K562 (cell line): Measurements from ENCODE around the gene VEGFA. TPM values are rescaled to one million over a fixed set of nuclear protein-coding genes. Genes with fewer than 3 reads are reported as not detected.

Experiments
- ARID2 ChIP-seq: fragments of 450-650 bp; IDR thresholded peaks from 2 replicates; pipeline ENCODE4 v1.6.1; 2017; ENCODE audit warnings: antibody characterized with exemption, mild to moderate bottlenecking
- FOXK1 ChIP-seq: sonication (generic); formaldehyde crosslinking; IDR thresholded peaks from 2 replicates; pipeline ENCODE4 v1.8.0; 2022; ENCODE audit warnings: missing genetic modification reagents, mild to moderate bottlenecking, borderline replicate concordance
- GABPB2 ChIP-seq: fragments of 250-450 bp; sonication (Bioruptor Pico); conservative IDR thresholded peaks from 2 replicates; pipeline ENCODE4 v1.5.1; 2021; ENCODE audit warnings: mild to moderate bottlenecking
- GTF2E2 ChIP-seq: fragments of 200-800 bp; sonication (Bioruptor generic); IDR thresholded peaks from 2 replicates; pipeline ENCODE4 v1.6.1; 2016; ENCODE audit warnings: missing genetic modification characterization, missing compliant biosample characterization
- HNRNPLL ChIP-seq: fragments of 200-400 bp; formaldehyde crosslinking; IDR thresholded peaks from 2 replicates; pipeline ENCODE4 v1.6.1; 2017; ENCODE audit warnings: low read length, low read depth, mild to moderate bottlenecking; ENCODE audit not compliant: poor library complexity, severe bottlenecking
- NR1H2 ChIP-seq: sonication (generic); formaldehyde crosslinking; IDR thresholded peaks from 2 replicates; pipeline ENCODE4 v1.4.0; 2020; ENCODE audit warnings: mild to moderate bottlenecking, missing genetic modification reagents
- RAD51 ChIP-seq: fragments of 450-650 bp; IDR thresholded peaks from 2 replicates; pipeline ENCODE4 v1.7.1; 2016; ENCODE audit warnings: low read depth, mild to moderate bottlenecking, borderline replicate concordance
- SMARCA5 ChIP-seq: fragments of 450-650 bp; IDR thresholded peaks from 2 replicates; pipeline ENCODE4 v1.6.1; 2016
- SMARCB1 ChIP-seq: IDR thresholded peaks from 2 replicates; pipeline ENCODE4 v1.6.1; 2011; ENCODE audit warnings: improper control_type of control experiment, low read depth; ENCODE audit not compliant: insufficient read length
- STAT5A ChIP-seq: IDR thresholded peaks from 2 replicates; pipeline ENCODE4 v1.6.1; 2012; ENCODE audit warnings: low read length, inconsistent platforms, borderline replicate concordance
- TCF3 ChIP-seq: sonication (generic); formaldehyde crosslinking; IDR thresholded peaks from 2 replicates; pipeline ENCODE4 v1.4.0; 2020; ENCODE audit warnings: mild to moderate bottlenecking, missing genetic modification reagents
- TFAM ChIP-seq: fragments of 250-450 bp; sonication (Bioruptor Pico); conservative IDR thresholded peaks from 2 replicates; pipeline ENCODE4 v1.5.0; 2021; ENCODE audit warnings: mild to moderate bottlenecking, moderate library complexity
- ZKSCAN1 ChIP-seq: fragments of 150-350 bp; IDR thresholded peaks from 2 replicates; pipeline ENCODE4 v1.6.1; 2016; ENCODE audit warnings: low read depth, low read length
- ZKSCAN8 ChIP-seq: fragments of 200-800 bp; sonication (Bioruptor generic); IDR thresholded peaks from 2 replicates; pipeline ENCODE4 v1.6.1; 2016; ENCODE audit warnings: missing genetic modification characterization, missing compliant biosample characterization
- ZNF263 ChIP-seq: sonication (generic); formaldehyde crosslinking; IDR thresholded peaks from 2 replicates; pipeline ENCODE4 v1.8.0; 2022; ENCODE audit warnings: mild to moderate bottlenecking, missing genetic modification reagents, borderline replicate concordance
- ZNF277 ChIP-seq: fragments of 250-450 bp; sonication (Bioruptor Pico); IDR thresholded peaks from 2 replicates; pipeline ENCODE4 v1.8.0; 2022; ENCODE audit warnings: inconsistent platforms, mild to moderate bottlenecking, moderate library complexity, borderline replicate concordance
- polyA plus RNA-seq, 8 experiments: library from polyadenylated mRNA; depleted of rRNA in 4 of 8; stranded (reverse) in 5 of 8; unstranded in 3 of 8; fragments of >200 nt; fragmentation: Nextera tagmentation in 2 of 8; fragmentation: Illumina TruSeq in 1 of 8; extraction: Ambion mirVana in 2 of 8; extraction: Trizol in 1 of 8; gene quantifications; 2 replicates each; pipeline versions ENCODE4 v1.2.1 to v1.2.3, GENCODE V29; 2011 to 2014; ENCODE audit warnings: inconsistent platforms in 1 of 8, missing spikeins in 1 of 8
- total RNA-seq, 7 experiments: library from RNA; depleted of rRNA in 6 of 7; stranded (reverse); fragments of >200 nt in 6 of 7; fragmentation: Illumina TruSeq in 2 of 7; extraction: Trizol in 2 of 7; gene quantifications; 2 replicates each; pipeline versions ENCODE4 v1.2.1 to v1.2.3, GENCODE V29; 2011 to 2021; ENCODE audit warnings: low replicate concordance in 1 of 7
- TF ChIP-seq, protein P1 (sequence below), 2 experiments: fragments of 450-650 bp; IDR thresholded peaks; 2 replicates each; pipeline ENCODE4 v1.6.1; 2016; ENCODE audit warnings: mild to moderate bottlenecking in 2 of 2, borderline replicate concordance in 1 of 2, low read depth in 1 of 2, moderate library complexity in 1 of 2
- TF ChIP-seq, protein P2 (sequence below): fragments of 450-650 bp; formaldehyde crosslinking; IDR thresholded peaks from 2 replicates; pipeline ENCODE4 v1.4.0; 2022; ENCODE audit warnings: missing genetic modification characterization

The VEGFA gene
- total and polyA plus RNA-seq, 9 of the 15 experiments (the other 6 are each of a cell fraction or from before 2014, with no cell fraction given) = 14.0 to 271 (median 124) TPM

DNA sequence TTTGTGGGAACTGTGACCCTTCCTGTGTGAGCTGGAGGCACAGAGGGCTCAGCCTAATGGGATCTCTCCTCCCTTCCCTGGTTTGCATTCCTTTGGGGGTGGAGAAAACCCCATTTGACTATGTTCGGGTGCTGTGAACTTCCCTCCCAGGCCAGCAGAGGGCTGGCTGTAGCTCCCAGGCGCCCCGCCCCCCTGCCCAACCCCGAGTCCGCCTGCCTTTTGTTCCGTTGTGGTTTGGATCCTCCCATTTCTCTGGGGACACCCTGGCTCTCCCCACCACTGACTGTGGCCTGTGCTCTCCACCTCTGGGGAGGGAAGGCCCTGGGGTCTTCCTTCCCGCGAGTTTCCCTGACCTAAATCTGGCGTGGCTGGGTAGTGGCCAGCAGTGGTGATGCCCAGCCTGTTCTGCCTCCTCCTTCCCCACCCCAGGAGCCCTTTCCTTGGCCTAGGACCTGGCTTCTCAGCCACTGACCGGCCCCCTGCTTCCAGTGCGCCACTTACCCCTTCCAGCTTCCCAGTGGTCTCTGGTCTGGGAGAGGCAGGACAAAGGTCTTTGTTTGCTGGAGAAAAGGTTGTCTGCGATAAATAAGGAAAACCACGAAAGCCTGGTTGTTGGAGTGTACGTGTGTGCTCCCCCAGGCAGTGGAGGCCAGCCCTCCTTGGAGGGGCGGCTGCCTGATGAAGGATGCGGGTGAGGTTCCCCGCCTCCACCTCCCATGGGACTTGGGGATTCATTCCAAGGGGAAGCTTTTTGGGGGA is 4.9 kb downstream of the VEGFA start (continued):
- TF ChIP-seq ZNF277 (CRISPR knock-in tag) (no peak), SMARCB1 (no peak), ZKSCAN8 (CRISPR knock-in tag) (no peak), GTF2E2 (no peak), STAT5A (no peak), ARID2 (no peak), NR1H2 (CRISPR knock-in tag) (no peak), RAD51 (no peak), SMARCA5 (no peak), GABPB2 (CRISPR knock-in tag) (no peak), TFAM (CRISPR knock-in tag) (no peak), ZKSCAN1 (peak; percentile 73; the same call in 1 of the 2 replicates), ZNF263 (CRISPR knock-in tag) (peak; percentile 32; the same call in 1 of the 2 replicates), TCF3 (CRISPR knock-in tag) (no peak), HNRNPLL (no peak), FOXK1 (CRISPR knock-in tag) (no peak)
- TF ChIP-seq, protein P1, sequence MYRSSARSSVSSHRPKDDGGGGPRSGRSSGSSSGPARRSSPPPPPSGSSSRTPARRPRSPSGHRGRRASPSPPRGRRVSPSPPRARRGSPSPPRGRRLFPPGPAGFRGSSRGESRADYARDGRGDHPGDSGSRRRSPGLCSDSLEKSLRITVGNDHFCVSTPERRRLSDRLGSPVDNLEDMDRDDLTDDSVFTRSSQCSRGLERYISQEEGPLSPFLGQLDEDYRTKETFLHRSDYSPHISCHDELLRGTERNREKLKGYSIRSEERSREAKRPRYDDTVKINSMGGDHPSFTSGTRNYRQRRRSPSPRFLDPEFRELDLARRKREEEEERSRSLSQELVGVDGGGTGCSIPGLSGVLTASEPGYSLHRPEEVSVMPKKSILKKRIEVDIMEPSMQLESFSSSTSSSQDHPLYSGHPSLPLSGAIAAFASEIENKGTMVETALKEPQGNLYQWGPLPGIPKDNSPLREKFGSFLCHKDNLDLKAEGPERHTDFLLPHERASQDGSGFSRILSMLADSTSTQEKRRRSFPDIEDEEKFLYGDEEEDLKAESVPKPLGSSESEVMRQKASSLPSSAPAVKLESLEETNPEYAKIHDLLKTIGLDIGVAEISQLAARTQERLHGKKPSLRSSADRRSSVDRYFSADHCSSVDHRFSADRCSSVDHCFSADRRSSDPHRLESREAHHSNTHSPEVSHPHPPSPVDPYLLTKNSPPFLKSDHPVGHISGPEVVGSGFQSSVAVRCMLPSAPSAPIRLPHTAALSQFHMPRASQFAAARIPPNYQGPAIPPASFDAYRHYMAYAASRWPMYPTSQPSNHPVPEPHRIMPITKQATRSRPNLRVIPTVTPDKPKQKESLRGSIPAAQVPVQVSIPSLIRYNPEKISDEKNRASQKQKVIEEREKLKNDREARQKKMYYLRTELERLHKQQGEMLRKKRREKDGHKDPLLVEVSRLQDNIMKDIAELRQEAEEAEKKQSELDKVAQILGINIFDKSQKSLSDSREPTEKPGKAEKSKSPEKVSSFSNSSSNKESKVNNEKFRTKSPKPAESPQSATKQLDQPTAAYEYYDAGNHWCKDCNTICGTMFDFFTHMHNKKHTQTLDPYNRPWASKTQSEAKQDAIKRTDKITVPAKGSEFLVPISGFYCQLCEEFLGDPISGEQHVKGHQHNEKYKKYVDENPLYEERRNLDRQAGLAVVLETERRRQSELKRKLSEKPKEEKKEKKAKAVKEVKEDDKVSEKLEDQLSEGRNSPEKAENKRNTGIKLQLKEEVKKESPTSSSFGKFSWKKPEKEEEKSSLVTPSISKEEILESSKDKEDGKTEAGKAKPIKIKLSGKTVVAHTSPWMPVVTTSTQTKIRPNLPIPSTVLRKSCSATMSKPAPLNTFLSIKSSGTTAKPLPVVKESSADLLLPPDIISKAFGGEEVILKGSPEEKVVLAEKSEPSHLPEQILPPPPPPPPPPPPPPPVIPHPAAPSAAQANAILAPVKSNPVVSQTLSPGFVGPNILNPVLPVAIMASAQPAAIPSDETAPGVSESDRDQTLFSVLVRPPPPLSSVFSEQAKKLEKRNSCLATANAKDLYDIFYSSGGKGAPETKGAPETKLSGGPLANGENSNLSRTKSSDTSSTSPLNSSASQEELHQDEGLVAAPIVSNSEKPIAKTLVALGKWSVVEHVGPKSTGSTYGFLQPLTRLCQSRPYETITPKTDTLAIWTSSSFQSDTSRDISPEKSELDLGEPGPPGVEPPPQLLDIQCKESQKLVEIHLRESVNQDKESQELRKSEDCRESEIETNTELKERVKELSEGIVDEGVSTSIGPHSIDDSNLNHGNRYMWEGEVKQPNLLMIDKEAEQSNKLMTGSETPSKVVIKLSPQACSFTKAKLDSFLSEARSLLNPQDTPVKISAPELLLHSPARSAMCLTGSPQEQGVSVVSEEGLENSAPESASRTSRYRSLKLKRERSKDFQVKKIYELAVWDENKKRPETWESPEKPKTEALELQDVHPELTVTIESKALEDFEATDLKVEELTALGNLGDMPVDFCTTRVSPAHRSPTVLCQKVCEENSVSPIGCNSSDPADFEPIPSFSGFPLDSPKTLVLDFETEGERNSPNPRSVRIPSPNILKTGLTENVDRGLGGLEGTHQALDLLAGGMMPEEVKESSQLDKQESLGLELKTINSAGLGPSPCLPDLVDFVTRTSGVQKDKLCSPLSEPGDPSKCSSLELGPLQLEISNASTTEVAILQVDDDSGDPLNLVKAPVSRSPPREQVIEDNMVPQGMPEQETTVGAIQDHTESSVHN (IDR thresholded peaks at IDR 0.05; ENCODE audit: borderline replicate concordance in 1 of 2, low read depth in 1 of 2) = no peak
- TF ChIP-seq, protein P2, sequence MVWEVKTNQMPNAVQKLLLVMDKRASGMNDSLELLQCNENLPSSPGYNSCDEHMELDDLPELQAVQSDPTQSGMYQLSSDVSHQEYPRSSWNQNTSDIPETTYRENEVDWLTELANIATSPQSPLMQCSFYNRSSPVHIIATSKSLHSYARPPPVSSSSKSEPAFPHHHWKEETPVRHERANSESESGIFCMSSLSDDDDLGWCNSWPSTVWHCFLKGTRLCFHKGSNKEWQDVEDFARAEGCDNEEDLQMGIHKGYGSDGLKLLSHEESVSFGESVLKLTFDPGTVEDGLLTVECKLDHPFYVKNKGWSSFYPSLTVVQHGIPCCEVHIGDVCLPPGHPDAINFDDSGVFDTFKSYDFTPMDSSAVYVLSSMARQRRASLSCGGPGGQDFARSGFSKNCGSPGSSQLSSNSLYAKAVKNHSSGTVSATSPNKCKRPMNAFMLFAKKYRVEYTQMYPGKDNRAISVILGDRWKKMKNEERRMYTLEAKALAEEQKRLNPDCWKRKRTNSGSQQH (CRISPR knock-in tag) = no peak
